Suppressor macrophage treated with lipopolysaccharide for 4 hours (primary cell): ENCODE data around the gene ZNF516.

Experiments
- DNase-seq: peaks from one replicate; pipeline ENCODE4 v3.0.0-alpha.2; 2020

Gene ZNF516

GRCh38 chr18:76376225-76376624, 118.8 kb downstream of the ZNF516 start:
- no peak for DNase-seq

GRCh38 chr18:76374330-76375281, 120.4 kb downstream of the ZNF516 start:
- DNase-seq, result no peak

DNA sequence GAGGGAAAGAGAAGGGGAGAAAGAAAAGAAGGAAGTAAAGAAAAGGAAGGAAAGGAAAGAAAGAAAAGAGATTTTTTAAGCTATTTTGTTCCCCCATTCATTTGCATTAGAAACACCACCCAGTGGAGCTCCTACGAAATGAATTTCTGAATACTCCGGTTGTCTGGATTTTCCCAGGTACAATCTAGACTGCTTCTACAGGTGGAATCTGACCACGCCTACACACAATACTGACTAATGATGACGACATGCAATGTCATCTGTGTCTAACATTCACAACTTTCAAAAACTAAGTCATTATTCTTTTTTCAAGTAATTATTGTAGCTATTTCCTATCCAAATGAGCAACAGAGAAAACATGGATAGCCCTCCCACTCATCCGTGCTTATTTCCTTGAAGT, 121.7 kb downstream of the ZNF516 start:
- no peak for DNase-seq

GRCh38 chr18:76371301-76372203, 123.5 kb downstream of the ZNF516 start:
- no peak for DNase-seq

GRCh38 chr18:76370686-76371085, 124.4 kb downstream of the ZNF516 start:
- DNase-seq, result no peak

DNA sequence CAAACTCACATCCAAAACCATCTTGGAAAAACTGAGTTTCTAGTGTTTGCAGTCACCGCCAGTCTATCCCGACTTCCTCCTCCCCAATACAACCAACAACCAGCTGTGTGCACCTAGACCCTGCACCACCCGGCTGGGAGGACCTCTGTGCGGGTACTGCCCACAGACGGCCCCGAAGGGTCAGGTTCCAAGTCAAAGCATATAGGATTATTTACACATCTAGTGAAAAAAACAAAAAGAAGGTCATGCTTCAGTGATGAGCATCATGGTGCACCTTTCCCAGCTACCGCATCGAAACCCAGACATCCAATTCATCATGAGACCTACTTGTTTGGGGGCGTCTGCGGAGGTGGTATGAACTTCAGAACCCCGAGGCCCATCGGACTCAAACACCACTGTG, 124.8 kb downstream of the ZNF516 start:
- DNase-seq, result no peak

GRCh38 chr18:76369791-76370190, 125.3 kb downstream of the ZNF516 start:
- no peak for DNase-seq

- DNase-seq, result no peak
Observed at GRCh38 chr18:76368976-76369375, 126.1 kb downstream of the ZNF516 start.

DNA sequence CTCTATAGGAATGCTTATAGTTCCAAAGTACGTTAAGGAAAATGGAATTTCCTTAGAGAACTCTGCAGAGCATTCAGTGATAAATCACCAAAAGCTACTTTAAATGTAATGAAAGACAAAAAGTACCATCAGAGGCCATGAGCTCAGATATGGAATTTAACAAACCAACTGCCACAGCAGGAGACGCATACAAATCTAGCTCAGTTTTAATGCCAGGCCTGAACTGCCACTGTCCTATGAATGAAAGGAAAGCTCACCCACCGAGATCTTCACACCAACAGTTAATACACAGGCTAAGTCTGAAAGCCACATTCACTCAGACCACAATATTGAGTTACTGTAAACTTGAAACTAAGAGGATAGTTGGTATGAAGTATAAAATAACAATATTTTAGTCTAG, 126.8 kb downstream of the ZNF516 start:
- no peak for DNase-seq

GRCh38 chr18:76367168-76368125, 127.6 kb downstream of the ZNF516 start:
- no peak for DNase-seq

DNA sequence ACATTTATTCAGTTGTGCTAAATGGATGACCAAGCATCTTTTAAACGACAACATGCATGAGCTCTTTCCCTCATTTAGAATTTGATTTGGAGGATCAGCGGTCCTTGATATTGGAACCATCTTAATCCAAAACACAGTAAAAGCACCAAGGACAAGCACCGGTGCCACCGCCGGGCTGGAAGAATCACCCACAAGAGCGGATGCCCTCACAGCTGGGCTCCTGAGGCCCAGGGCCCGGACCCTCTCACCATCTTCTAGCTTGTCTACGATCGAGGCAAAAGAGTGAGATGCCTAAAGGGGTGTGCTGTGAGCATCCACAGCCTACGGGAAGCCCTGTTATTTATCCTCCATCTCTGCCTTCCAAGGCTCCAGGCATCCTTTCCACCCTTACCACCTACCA, 129.5 kb downstream of the ZNF516 start:
- no peak for DNase-seq

- no peak for DNase-seq
Observed at GRCh38 chr18:76364282-76365259, 130.5 kb downstream of the ZNF516 start.

DNA sequence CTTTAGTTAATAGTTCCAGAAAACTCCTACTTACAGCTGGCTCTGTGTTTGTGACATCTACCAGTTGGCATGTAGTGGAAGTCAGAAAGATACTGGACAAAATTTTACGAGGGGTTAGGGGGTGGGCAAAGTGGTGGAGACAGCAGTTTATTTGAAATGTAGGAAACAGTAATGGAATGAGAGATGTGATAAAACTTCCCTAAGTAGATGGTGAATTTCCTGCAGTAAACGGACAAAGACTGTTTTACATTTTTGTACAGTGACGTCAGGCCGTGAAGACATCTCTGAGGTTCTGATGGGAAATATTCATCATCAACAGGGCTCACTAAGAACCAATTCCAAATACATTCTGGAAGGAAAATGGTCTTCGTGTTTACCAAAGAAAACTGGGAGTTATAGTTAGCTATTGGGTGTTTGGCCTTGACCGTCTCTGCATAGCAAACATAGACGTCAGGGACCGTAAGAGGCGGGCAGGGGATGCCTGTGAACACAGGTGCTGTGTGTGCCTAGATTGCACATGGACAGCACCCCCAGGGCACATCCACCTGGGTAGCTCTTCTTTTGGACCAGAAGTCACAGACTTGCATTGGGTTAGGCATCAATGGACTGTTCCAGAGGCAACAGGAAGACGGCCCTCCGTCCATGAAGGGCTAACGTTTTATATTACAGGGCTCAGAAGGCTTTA, 131.5 kb downstream of the ZNF516 start:
- no peak for DNase-seq

- no peak for DNase-seq
Observed at GRCh38 chr18:76362676-76363075, 132.4 kb downstream of the ZNF516 start.

DNA sequence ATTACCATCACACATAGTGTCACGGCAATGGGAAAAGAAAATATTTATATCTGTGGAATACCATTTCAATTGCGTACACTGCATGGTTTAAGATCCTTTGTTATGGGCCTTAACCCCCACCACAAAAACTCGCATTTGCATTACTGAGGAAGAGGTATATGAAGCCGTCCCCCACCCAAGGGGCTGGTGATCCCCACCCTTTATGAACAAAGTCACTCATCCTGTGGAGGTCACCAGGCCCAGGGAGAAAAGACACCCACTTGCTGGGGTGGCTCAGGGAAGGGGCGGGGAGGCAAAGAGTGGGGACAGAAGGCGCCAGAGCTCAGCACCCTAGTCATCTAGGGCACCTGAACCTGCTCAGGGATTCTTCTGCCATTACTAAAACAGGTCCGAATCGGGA, 133.8 kb downstream of the ZNF516 start:
- no peak for DNase-seq

- no peak for DNase-seq
Observed at GRCh38 chr18:76359909-76360308, 135.1 kb downstream of the ZNF516 start.

- DNase-seq, result no peak
Observed at GRCh38 chr18:76358774-76359173, 136.3 kb downstream of the ZNF516 start.

GRCh38 chr18:76357585-76358260, 137.3 kb downstream of the ZNF516 start:
- no peak for DNase-seq

DNA sequence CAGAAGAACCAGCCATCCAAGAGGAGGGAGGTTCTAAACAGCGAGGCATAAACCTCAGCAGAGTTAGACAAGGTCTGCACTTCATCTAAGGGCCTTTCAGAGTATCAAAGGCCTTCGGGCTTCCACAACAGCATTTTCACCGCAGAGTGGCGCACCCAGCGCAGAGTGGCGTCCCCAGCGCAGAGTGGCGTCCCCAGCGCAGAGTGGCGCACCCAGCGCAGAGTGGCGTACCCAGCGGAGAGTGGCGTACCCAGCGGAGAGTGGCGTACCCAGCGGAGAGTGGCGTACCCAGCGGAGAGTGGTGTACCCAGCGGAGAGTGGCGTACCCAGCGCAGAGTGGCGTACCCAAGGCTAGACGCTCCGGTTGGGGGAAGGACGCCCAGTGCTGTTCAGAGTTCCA, 137.9 kb downstream of the ZNF516 start:
- no peak for DNase-seq

GRCh38 chr18:76356666-76357065, 138.4 kb downstream of the ZNF516 start:
- no peak for DNase-seq
